MM.1S (cell line): ENCODE data around the gene CNTN6.

ENCODE experiments used
- EZH2 ChIP-seq: fragments of 300-600 bp; sonication (generic); optimal IDR thresholded peaks from 2 replicates; pipeline ENCODE3; 2017; ENCODE audit warnings: low read depth, mild to moderate bottlenecking, antibody characterized with exemption, low read length, mixed read lengths
- EZH2phosphoT487 ChIP-seq: fragments of 300-600 bp; sonication (generic); IDR thresholded peaks from 2 replicates; pipeline ENCODE4 v1.6.1; 2018; ENCODE audit warnings: antibody characterized with exemption, low read length
- TF ChIP-seq, protein P1 (sequence below): fragments of 300-600 bp; sonication (generic); IDR thresholded peaks from 2 replicates; pipeline ENCODE4 v1.5.1; 2016; ENCODE audit warnings: antibody characterized with exemption, low read length, mixed read lengths

DNA sequence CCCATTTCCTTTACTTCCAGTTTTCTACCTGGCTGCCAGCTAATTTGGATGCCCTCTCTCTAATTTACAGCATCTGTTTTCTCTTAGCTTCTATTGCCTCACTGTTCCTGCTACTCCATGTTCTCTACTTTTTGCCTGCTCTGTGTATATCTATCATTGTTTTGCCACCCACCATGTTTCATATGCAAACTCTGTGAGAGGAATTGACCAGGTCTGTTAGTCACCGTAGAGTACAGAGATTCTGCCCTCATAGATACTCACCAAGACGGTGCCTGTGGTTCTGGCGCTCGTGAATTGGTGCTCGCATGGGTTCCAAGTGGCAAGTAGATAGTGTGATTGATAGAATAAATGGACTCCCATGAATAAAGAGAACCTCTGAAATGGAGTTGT lies 288.8 kb downstream of the CNTN6 start:
- TF ChIP-seq, protein P1, sequence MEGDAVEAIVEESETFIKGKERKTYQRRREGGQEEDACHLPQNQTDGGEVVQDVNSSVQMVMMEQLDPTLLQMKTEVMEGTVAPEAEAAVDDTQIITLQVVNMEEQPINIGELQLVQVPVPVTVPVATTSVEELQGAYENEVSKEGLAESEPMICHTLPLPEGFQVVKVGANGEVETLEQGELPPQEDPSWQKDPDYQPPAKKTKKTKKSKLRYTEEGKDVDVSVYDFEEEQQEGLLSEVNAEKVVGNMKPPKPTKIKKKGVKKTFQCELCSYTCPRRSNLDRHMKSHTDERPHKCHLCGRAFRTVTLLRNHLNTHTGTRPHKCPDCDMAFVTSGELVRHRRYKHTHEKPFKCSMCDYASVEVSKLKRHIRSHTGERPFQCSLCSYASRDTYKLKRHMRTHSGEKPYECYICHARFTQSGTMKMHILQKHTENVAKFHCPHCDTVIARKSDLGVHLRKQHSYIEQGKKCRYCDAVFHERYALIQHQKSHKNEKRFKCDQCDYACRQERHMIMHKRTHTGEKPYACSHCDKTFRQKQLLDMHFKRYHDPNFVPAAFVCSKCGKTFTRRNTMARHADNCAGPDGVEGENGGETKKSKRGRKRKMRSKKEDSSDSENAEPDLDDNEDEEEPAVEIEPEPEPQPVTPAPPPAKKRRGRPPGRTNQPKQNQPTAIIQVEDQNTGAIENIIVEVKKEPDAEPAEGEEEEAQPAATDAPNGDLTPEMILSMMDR: no peak
- TF ChIP-seq EZH2phosphoT487 (no peak), EZH2 (no peak)
